ENCODE measurements around the gene SH2D2A. TPM values are rescaled to one million over a fixed set of nuclear protein-coding genes. Genes with fewer than 3 reads are reported as not detected.
A peak's percentile ranks its signal among the peaks of the same experiment; 100 is the strongest.

Gene SH2D2A
- total RNA-seq, 2 experiments from 2014 or later: 157 to 205 TPM

- Mint-ChIP-seq H3K4me1 (peaks cover 75% of the 10 kb centered on the region), H3K27ac (peak overlapping the region; percentile 100), H3K36me3 (peaks cover 66% of the 10 kb centered on the region), H3K9me3 (ENCODE audit: low read depth) (no peaks in the 10 kb centered on the region), H3K4me3 (peak overlapping the region; percentile 95), H3K27me3 (no peaks in the 10 kb centered on the region)
- DNase-seq (no peak), ATAC-seq (no peak)
- CTCF ChIA-PET: interaction anchor here (0.8 to 31.5 kb wide), 15 partner anchors 8 to 115 kb away, joined by 3 to 600 read pairs (median 9); partner anchors contain the start of genes HDGF, INSRR, ISG20L2 and METTL25B
Measured at GRCh38 chr1:156813298-156813697, 3.4 kb downstream of the SH2D2A start.

- peak overlapping the region; percentile 95 for H3K4me3 Mint-ChIP-seq
- ATAC-seq (no peak), DNase-seq (no peak)
- no peaks in the 10 kb centered on the region for H3K9me3 Mint-ChIP-seq (ENCODE audit: low read depth)
- peak overlapping the region; percentile 100 for H3K27ac Mint-ChIP-seq
- no peaks in the 10 kb centered on the region for H3K27me3 Mint-ChIP-seq
- CTCF ChIA-PET: interaction anchor here (0.8 to 31.5 kb wide), 6 partner anchors 10 to 115 kb away, joined by 3 to 600 read pairs (median 18); partner anchors contain the start of genes INSRR, ISG20L2, METTL25B and NTRK1
- H3K36me3 Mint-ChIP-seq: peaks cover 75% of the 10 kb centered on the region
- peaks cover 78% of the 10 kb centered on the region for H3K4me1 Mint-ChIP-seq
Measured at GRCh38 chr1:156812293-156812990, 4.2 kb downstream of the SH2D2A start.

DNA sequence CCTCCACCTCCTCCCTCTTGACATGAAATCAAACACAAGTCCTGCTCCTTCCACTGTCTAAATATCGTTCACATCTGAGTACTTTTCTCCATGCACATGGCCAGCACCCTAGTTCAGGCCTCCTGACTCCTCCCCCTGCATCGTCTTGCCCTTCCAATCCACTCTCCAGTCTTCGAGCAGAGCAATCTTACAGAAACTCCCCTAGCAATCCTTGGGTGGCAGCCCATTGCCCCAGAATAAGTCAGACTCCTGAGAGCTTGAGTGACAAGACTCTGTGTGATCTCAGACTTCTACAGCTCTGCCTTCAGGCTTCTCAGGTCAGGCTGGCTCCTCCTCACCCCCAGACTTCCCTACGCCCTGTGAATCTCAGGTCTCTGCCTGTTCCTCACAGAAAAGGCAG is 5.5 kb downstream of the SH2D2A start:
- DNase-seq: no peak
- Mint-ChIP-seq H3K4me1 (peaks cover 82% of the 10 kb centered on the region), H3K36me3 (peaks cover 77% of the 10 kb centered on the region), H3K9me3 (ENCODE audit: low read depth) (no peaks in the 10 kb centered on the region), H3K27me3 (no peaks in the 10 kb centered on the region), H3K27ac (peak overlapping the region; percentile 100), H3K4me3 (no peak overlapping the region)
- no peak for ATAC-seq
- CTCF ChIA-PET: interaction anchor here (0.6 to 31.5 kb wide), 7 partner anchors 10 to 83 kb away, joined by 3 to 600 read pairs (median 4); partner anchors contain the start of genes INSRR, ISG20L2, METTL25B and NTRK1

GRCh38 chr1:156809711-156810366 is 6.8 kb downstream of the SH2D2A start:
- Mint-ChIP-seq H3K36me3 (peaks cover 70% of the 10 kb centered on the region), H3K27me3 (no peaks in the 10 kb centered on the region), H3K27ac (peak overlapping the region; percentile 47), H3K4me3 (no peak overlapping the region), H3K4me1 (peaks cover 79% of the 10 kb centered on the region), H3K9me3 (ENCODE audit: low read depth) (no peaks in the 10 kb centered on the region)
- ATAC-seq: no peak
- DNase-seq: no peak
- CTCF ChIA-PET: interaction anchor here (1.0 to 31.5 kb wide), 6 partner anchors 11 to 84 kb away, joined by 3 to 600 read pairs (median 4); partner anchors contain the start of genes INSRR and NTRK1

DNA sequence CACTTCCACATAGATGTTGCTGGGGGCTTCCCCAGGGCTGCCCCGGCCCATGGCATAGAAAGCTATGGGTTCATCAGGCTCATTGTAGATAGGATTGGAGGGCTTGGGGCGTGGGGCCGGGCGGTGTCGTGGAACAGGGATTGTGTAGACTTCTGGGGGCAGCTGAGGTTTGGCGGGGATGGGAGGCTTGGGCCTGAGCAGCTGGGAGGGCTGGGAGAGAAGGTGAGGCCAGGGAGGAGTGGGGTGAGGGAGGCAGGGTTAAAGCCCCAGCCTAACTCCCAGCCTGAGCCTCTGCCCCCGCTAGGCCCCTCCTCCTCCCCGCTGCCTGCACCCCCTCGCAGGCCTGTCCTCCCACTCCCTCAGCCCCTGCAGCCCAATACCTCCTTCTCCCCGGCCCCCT is 7.4 kb downstream of the SH2D2A start:
- Mint-ChIP-seq H3K27ac (peak overlapping the region; percentile 85), H3K27me3 (no peaks in the 10 kb centered on the region), H3K36me3 (peaks cover 65% of the 10 kb centered on the region), H3K4me1 (peaks cover 77% of the 10 kb centered on the region), H3K4me3 (no peak overlapping the region), H3K9me3 (ENCODE audit: low read depth) (no peaks in the 10 kb centered on the region)
- no peak for ATAC-seq
- CTCF ChIA-PET: interaction anchor here (1.0 to 31.5 kb wide), 2 partner anchors 30 to 53 kb away, joined by 3 to 600 read pairs; partner anchors contain the start of genes INSRR and NTRK1
- no peak for DNase-seq

DNA sequence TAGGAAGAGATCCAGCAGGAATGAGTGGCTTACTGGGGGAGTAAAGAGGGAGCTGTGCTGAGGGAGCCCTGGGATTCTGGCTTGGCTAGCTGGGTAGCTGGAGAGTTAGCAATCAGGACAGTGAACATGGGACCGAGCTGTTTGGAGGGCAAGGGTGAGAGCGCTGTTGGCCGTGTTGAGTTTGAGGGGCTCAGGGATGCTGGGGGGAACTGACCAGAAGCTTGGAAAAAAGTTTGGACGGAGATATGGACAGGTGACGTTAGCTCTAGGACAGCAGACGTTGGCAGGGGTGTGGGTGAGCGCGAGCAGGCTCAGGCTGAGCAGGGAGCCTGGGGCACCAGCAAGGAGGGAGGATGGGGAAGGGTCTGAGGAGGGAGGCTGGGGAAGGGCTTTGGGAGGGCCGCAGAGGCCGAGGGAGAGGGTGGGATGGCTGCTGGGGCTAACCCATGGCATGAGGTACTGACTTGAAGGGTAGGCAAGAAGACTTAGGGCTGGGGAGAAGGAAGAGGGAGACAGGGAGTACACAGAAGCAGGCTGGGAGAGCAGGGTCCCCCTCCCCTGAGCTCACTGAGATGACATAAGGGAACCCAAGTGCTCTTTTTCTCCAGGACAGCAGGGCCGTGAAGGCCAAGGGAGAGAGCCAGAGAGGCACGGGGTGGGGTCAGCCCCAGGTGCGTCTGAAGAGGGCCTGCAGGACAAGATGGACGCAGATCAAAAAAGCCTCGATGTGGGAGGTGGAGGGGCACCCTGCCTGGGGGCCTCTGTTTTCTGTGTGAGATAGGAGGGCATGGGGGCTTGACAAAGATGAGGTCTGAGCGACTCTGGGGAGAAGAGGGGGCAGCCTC is 8.2 kb downstream of the SH2D2A start:
- H3K27me3 Mint-ChIP-seq: no peaks in the 10 kb centered on the region
- H3K27ac Mint-ChIP-seq: peak overlapping the region; percentile 85
- H3K36me3 Mint-ChIP-seq: peaks cover 58% of the 10 kb centered on the region
- no peak for ATAC-seq
- no peak for DNase-seq
- no peaks in the 10 kb centered on the region for H3K9me3 Mint-ChIP-seq (ENCODE audit: low read depth)
- CTCF ChIA-PET: interaction anchor here (0.8 to 31.5 kb wide), 11 partner anchors 8 to 84 kb away, joined by 3 to 600 read pairs (median 7); partner anchors contain the start of genes INSRR, NTRK1 and SH2D2A
- H3K4me3 Mint-ChIP-seq: peak overlapping the region; percentile 23
- peaks cover 71% of the 10 kb centered on the region for H3K4me1 Mint-ChIP-seq

GRCh38 chr1:156807627-156808026 is 9.0 kb downstream of the SH2D2A start:
- Mint-ChIP-seq H3K27me3 (no peaks in the 10 kb centered on the region), H3K9me3 (ENCODE audit: low read depth) (no peaks in the 10 kb centered on the region), H3K4me3 (peak overlapping the region; percentile 23), H3K27ac (peak overlapping the region; percentile 85), H3K4me1 (peaks cover 63% of the 10 kb centered on the region), H3K36me3 (peaks cover 50% of the 10 kb centered on the region)
- ATAC-seq (peak; percentile 73), DNase-seq (peak; percentile 84)
- CTCF ChIA-PET: interaction anchor here (0.9 to 31.5 kb wide), 11 partner anchors 8 to 118 kb away, joined by 3 to 600 read pairs (median 7); partner anchors contain the start of genes INSRR, NTRK1 and SH2D2A

GRCh38 chr1:156806512-156807440 is 9.9 kb downstream of the SH2D2A start:
- H3K36me3 Mint-ChIP-seq: peaks cover 44% of the 10 kb centered on the region
- H3K4me3 Mint-ChIP-seq: no peak overlapping the region
- H3K27me3 Mint-ChIP-seq: no peaks in the 10 kb centered on the region
- peaks cover 63% of the 10 kb centered on the region for H3K4me1 Mint-ChIP-seq
- DNase-seq (no peak), ATAC-seq (no peak)
- CTCF ChIA-PET: interaction anchor here (0.7 to 31.5 kb wide), 9 partner anchors 9 to 119 kb away, joined by 3 to 600 read pairs (median 7); partner anchors contain the start of genes INSRR, NTRK1 and SH2D2A
- peak overlapping the region; percentile 85 for H3K27ac Mint-ChIP-seq
- H3K9me3 Mint-ChIP-seq (ENCODE audit: low read depth): no peaks in the 10 kb centered on the region

- peak overlapping the region; percentile 51 for H3K27ac Mint-ChIP-seq
- CTCF ChIA-PET: interaction anchor here (1.2 to 31.5 kb wide), 7 partner anchors 8 to 84 kb away, joined by 7 to 600 read pairs (median 11); partner anchors contain the start of genes INSRR, NTRK1 and SH2D2A
- peaks cover 35% of the 10 kb centered on the region for H3K36me3 Mint-ChIP-seq
- H3K27me3 Mint-ChIP-seq: no peaks in the 10 kb centered on the region
- H3K4me1 Mint-ChIP-seq: peaks cover 63% of the 10 kb centered on the region
- DNase-seq (no peak), ATAC-seq (no peak)
- H3K4me3 Mint-ChIP-seq: no peak overlapping the region
- no peaks in the 10 kb centered on the region for H3K9me3 Mint-ChIP-seq (ENCODE audit: low read depth)
Measured at GRCh38 chr1:156805766-156806511, 10.7 kb downstream of the SH2D2A start.

GRCh38 chr1:156804572-156805243 is 11.9 kb downstream of the SH2D2A start:
- H3K36me3 Mint-ChIP-seq: peaks cover 34% of the 10 kb centered on the region
- ATAC-seq: no peak
- H3K4me3 Mint-ChIP-seq: no peak overlapping the region

GRCh38 chr1:156804026-156804425 is 12.6 kb downstream of the SH2D2A start:
- Mint-ChIP-seq H3K36me3 (peaks cover 30% of the 10 kb centered on the region), H3K4me1 (peaks cover 54% of the 10 kb centered on the region), H3K9me3 (ENCODE audit: low read depth) (no peaks in the 10 kb centered on the region), H3K27ac (peak overlapping the region; percentile 64), H3K4me3 (no peak overlapping the region), H3K27me3 (no peaks in the 10 kb centered on the region)
- ATAC-seq (no peak), DNase-seq (no peak)
- CTCF ChIA-PET: interaction anchor here (1.7 to 31.5 kb wide), 3 partner anchors 10 to 86 kb away, joined by 9 to 600 read pairs (median 13); partner anchors contain the start of genes INSRR and NTRK1

More at GRCh38 chr1:156804572-156805243, 11.9 kb downstream of the SH2D2A start:
- Mint-ChIP-seq H3K4me1 (peaks cover 59% of the 10 kb centered on the region), H3K27ac (peak overlapping the region; percentile 64), H3K27me3 (no peaks in the 10 kb centered on the region), H3K9me3 (ENCODE audit: low read depth) (no peaks in the 10 kb centered on the region)
- no peak for DNase-seq
- CTCF ChIA-PET: interaction anchor here (1.2 to 31.5 kb wide), 4 partner anchors 9 to 85 kb away, joined by 7 to 600 read pairs (median 11); partner anchors contain the start of genes INSRR and NTRK1
